Trophoblast cell (in vitro differentiated cells and primary cell): ENCODE measurements around the gene CCDC146.
"Not testable (repeated sequence)": the region's sequence is repeated elsewhere in the genome, so short reads cannot be mapped to it uniquely, and the experiment has no call there.

ENCODE experiments used
- DNase-seq, 2 donors: peaks; one replicate each; pipeline ENCODE4 v3.0.0-alpha.2; 2016
- H2AFZ ChIP-seq: 2 replicates; pipeline ENCODE4 v1.6.1; 2013; ENCODE audit warnings: low read length, moderate library complexity, mild to moderate bottlenecking; ENCODE audit not compliant: insufficient read depth, poor library complexity
- H2AK5ac ChIP-seq: 2 replicates; pipeline ENCODE4 v1.6.1; 2013; ENCODE audit warnings: mild to moderate bottlenecking, low read length
- H2BK120ac ChIP-seq: 2 replicates; pipeline ENCODE4 v1.6.1; 2013; ENCODE audit warnings: low read length, mild to moderate bottlenecking, moderate library complexity; ENCODE audit not compliant: insufficient read depth, poor library complexity
- H2BK12ac ChIP-seq: 2 replicates; pipeline ENCODE4 v1.6.1; 2013; ENCODE audit warnings: mild to moderate bottlenecking, low read length, moderate library complexity
- H2BK5ac ChIP-seq: 2 replicates; pipeline ENCODE4 v1.6.1; 2013; ENCODE audit warnings: low read length, low read depth, moderate library complexity, mild to moderate bottlenecking; ENCODE audit not compliant: poor library complexity
- H3K14ac ChIP-seq: 2 replicates; pipeline ENCODE4 v1.6.1; 2013; ENCODE audit warnings: mild to moderate bottlenecking, low read length
- H3K18ac ChIP-seq: 2 replicates; pipeline ENCODE4 v1.6.1; 2013; ENCODE audit warnings: mild to moderate bottlenecking, low read length
- H3K23ac ChIP-seq: 2 replicates; pipeline ENCODE4 v1.6.1; 2013; ENCODE audit warnings: low read length
- H3K27ac ChIP-seq: 2 replicates; pipeline ENCODE4 v1.5.1; 2013; ENCODE audit warnings: low read depth, mild to moderate bottlenecking, inconsistent platforms, low read length, moderate library complexity
- H3K27me3 ChIP-seq: 2 replicates; pipeline ENCODE4 v1.6.1; 2013; ENCODE audit warnings: inconsistent platforms, mild to moderate bottlenecking, low read length, moderate library complexity; ENCODE audit not compliant: insufficient read depth
- H3K36me3 ChIP-seq, 2 experiments: 1 replicate in 1 of 2; 2 replicates in 1 of 2; pipeline ENCODE4 v1.6.1; 2013; ENCODE audit warnings: low read length in 2 of 2, mild to moderate bottlenecking in 2 of 2, moderate library complexity in 1 of 2; ENCODE audit not compliant: insufficient read depth in 2 of 2, control insufficient read depth in 1 of 2
- H3K4ac ChIP-seq: 2 replicates; pipeline ENCODE4 v1.6.1; 2013; ENCODE audit warnings: low read depth, mild to moderate bottlenecking, low read length, moderate library complexity
- H3K4me1 ChIP-seq, 2 experiments: 1 replicate in 1 of 2; 2 replicates in 1 of 2; pipeline ENCODE4 v1.6.1; 2013; ENCODE audit warnings: low read length in 2 of 2, mild to moderate bottlenecking in 2 of 2, moderate library complexity in 1 of 2; ENCODE audit not compliant: insufficient read depth in 2 of 2, control insufficient read depth in 1 of 2
- H3K4me2 ChIP-seq: 2 replicates; pipeline ENCODE4 v1.6.1; 2013; ENCODE audit warnings: inconsistent platforms, mild to moderate bottlenecking, low read length, moderate library complexity
- H3K4me3 ChIP-seq: 2 replicates; pipeline ENCODE4 v1.5.1; 2013; ENCODE audit warnings: mild to moderate bottlenecking, low read depth, low read length, inconsistent platforms
- H3K79me1 ChIP-seq: one replicate; pipeline ENCODE4 v1.6.1; 2013; ENCODE audit warnings: low read length
- H3K79me2 ChIP-seq: 2 replicates; pipeline ENCODE4 v1.6.1; 2013; ENCODE audit warnings: low read length, mild to moderate bottlenecking; ENCODE audit not compliant: control insufficient read depth, insufficient read depth, poor library complexity
- H3K9ac ChIP-seq: 2 replicates; pipeline ENCODE4 v1.6.1; 2013; ENCODE audit warnings: mild to moderate bottlenecking, low read length
- H3K9me3 ChIP-seq: 2 replicates; pipeline ENCODE4 v1.6.1; 2013; ENCODE audit warnings: low read depth, mild to moderate bottlenecking, control low read depth, inconsistent platforms, low read length; ENCODE audit not compliant: insufficient read depth
- H4K12ac ChIP-seq: 2 replicates; pipeline ENCODE4 v1.6.1; 2013; ENCODE audit warnings: low read depth, mild to moderate bottlenecking, low read length, moderate library complexity
- H4K8ac ChIP-seq: 2 replicates; pipeline ENCODE4 v1.6.1; 2013; ENCODE audit warnings: low read depth, mild to moderate bottlenecking, low read length, moderate library complexity
- H4K91ac ChIP-seq: one replicate; pipeline ENCODE4 v1.6.1; 2013; ENCODE audit warnings: low read depth, mild to moderate bottlenecking, low read length, moderate library complexity
- WGBS: extraction: QIAGEN DNeasy Blood & Tissue Kit; methylation state at CpG from one replicate; pipeline ENCODE4 v1.1.7; 2013; ENCODE audit warnings: missing lambda C conversion rate; ENCODE audit not compliant: insufficient read length, insufficient coverage; ENCODE audit errors: extremely low coverage; 5-methylcytosine and 5-hydroxymethylcytosine counted together

The CCDC146 gene

GRCh38 chr7:77228795-77229194 is 106.4 kb downstream of the CCDC146 start:
- not testable (repeated sequence) for H2AK5ac ChIP-seq, H3K9me3 ChIP-seq, H3K4me3 ChIP-seq, H4K12ac ChIP-seq, H2BK12ac ChIP-seq, H3K18ac ChIP-seq, H3K9ac ChIP-seq, H2BK5ac ChIP-seq, H2AFZ ChIP-seq, H4K8ac ChIP-seq, DNase-seq, H2BK120ac ChIP-seq, H3K4ac ChIP-seq, H3K4me1 ChIP-seq, H3K27me3 ChIP-seq, H3K27ac ChIP-seq, H3K14ac ChIP-seq, H3K79me1 ChIP-seq, H3K23ac ChIP-seq, H3K79me2 ChIP-seq, H4K91ac ChIP-seq, H3K36me3 ChIP-seq, H3K4me2 ChIP-seq

DNA sequence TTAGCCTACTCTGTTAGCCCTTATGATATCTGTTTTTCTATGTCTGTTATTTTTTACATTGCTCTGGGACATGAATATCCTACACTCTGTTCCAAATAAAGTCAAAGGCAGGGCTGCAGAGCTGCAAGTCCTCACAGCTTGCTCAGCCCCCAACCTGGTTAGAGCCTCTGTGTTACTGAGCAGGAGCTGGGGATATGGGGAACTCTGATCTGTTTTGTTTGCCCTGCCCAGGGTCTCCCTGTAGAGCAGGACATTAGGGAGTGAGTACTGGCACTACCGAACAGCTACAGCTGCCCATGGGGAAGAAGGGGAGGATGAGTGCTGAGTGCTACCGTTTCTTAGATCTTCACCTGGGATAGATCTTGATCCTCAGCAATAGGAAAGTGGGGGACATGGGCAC is 110.1 kb downstream of the CCDC146 start:
- no peak overlapping the region for H2AFZ ChIP-seq
- no peak overlapping the region for H3K18ac ChIP-seq
- no peak overlapping the region for H3K4ac ChIP-seq
- H3K36me3 ChIP-seq, result no peaks in the 10 kb centered on the region
- no peak overlapping the region for H2BK5ac ChIP-seq
- H3K27me3 ChIP-seq, result no peaks in the 10 kb centered on the region
- no peak overlapping the region for H3K23ac ChIP-seq
- no peaks in the 10 kb centered on the region for H3K4me1 ChIP-seq
- no peak overlapping the region for H3K4me2 ChIP-seq
- H3K14ac ChIP-seq, result no peak overlapping the region
- H3K79me1 ChIP-seq, result no peaks in the 10 kb centered on the region
- WGBS, result no CpG with 5 or more reads among the region's 2 CpGs
- no peak overlapping the region for H3K9ac ChIP-seq
- no peak overlapping the region for H2BK12ac ChIP-seq
- H4K91ac ChIP-seq, result no peak overlapping the region
- no peak overlapping the region for H3K4me3 ChIP-seq
- H4K12ac ChIP-seq, result no peak overlapping the region
- H3K79me2 ChIP-seq, result no peaks in the 10 kb centered on the region
- H2AK5ac ChIP-seq, result no peak overlapping the region
- H2BK120ac ChIP-seq, result no peak overlapping the region
- no peaks in the 10 kb centered on the region for H3K9me3 ChIP-seq
- no peak overlapping the region for H3K27ac ChIP-seq
- DNase-seq, result no peak
- H4K8ac ChIP-seq, result no peak overlapping the region

DNA sequence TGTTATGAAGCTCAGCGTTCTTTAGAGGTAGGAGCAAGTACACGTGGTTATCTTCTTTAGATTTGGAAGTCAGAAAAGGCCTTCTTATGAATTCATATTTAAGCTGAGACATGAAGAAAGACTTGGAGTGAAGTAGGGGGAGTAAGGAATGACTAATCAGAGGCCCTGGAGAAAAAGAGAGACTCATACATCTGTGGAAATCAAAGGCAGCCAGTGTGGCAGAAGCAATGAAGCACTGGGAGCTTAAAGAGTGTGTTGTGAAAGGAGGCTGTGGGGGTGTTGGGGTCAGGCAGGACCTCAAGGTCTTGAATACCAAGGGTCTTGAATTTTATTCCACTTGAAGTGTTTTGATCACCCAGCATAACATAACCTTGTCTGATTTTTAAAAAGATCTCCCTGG is 112.9 kb downstream of the CCDC146 start:
- no CpG with 5 or more reads among the region's 2 CpGs for WGBS
- H3K79me1 ChIP-seq, result no peaks in the 10 kb centered on the region
- no peak overlapping the region for H2AFZ ChIP-seq
- H3K4me2 ChIP-seq, result no peak overlapping the region
- no peak overlapping the region for H2BK120ac ChIP-seq
- H4K91ac ChIP-seq, result no peak overlapping the region
- DNase-seq, result no peak
- H3K4me3 ChIP-seq, result no peak overlapping the region
- no peaks in the 10 kb centered on the region for H3K36me3 ChIP-seq
- H3K9ac ChIP-seq, result no peak overlapping the region
- no peaks in the 10 kb centered on the region for H3K79me2 ChIP-seq
- H2BK5ac ChIP-seq, result no peak overlapping the region
- no peak overlapping the region for H2AK5ac ChIP-seq
- H3K23ac ChIP-seq, result no peak overlapping the region
- no peak overlapping the region for H3K14ac ChIP-seq
- H3K9me3 ChIP-seq, result no peaks in the 10 kb centered on the region
- no peak overlapping the region for H2BK12ac ChIP-seq
- H3K4ac ChIP-seq, result no peak overlapping the region
- H4K12ac ChIP-seq, result no peak overlapping the region
- H4K8ac ChIP-seq, result no peak overlapping the region
- H3K27me3 ChIP-seq, result no peaks in the 10 kb centered on the region
- no peaks in the 10 kb centered on the region for H3K4me1 ChIP-seq
- H3K18ac ChIP-seq, result no peak overlapping the region
- no peak overlapping the region for H3K27ac ChIP-seq

GRCh38 chr7:77238703-77239136 is 116.3 kb downstream of the CCDC146 start:
- no peak overlapping the region for H2BK120ac ChIP-seq
- no peak overlapping the region for H4K91ac ChIP-seq
- H3K36me3 ChIP-seq, result no peaks in the 10 kb centered on the region
- no peaks in the 10 kb centered on the region for H3K9me3 ChIP-seq
- no peaks in the 10 kb centered on the region for H3K27me3 ChIP-seq
- no peak overlapping the region for H2AFZ ChIP-seq
- H3K14ac ChIP-seq, result no peak overlapping the region
- H3K23ac ChIP-seq, result no peak overlapping the region
- no peak overlapping the region for H3K4me2 ChIP-seq
- peak in 1 of 2 donors; percentile 30 for DNase-seq
- WGBS, result no CpG with 5 or more reads among the region's 2 CpGs
- no peak overlapping the region for H4K8ac ChIP-seq
- H3K79me1 ChIP-seq, result no peaks in the 10 kb centered on the region
- H3K4me1 ChIP-seq, result no peaks in the 10 kb centered on the region
- no peak overlapping the region for H4K12ac ChIP-seq
- no peak overlapping the region for H3K4ac ChIP-seq
- no peak overlapping the region for H2AK5ac ChIP-seq
- H3K27ac ChIP-seq, result no peak overlapping the region
- H3K79me2 ChIP-seq, result no peaks in the 10 kb centered on the region
- no peak overlapping the region for H3K4me3 ChIP-seq
- no peak overlapping the region for H2BK5ac ChIP-seq
- no peak overlapping the region for H2BK12ac ChIP-seq
- H3K9ac ChIP-seq, result no peak overlapping the region
- H3K18ac ChIP-seq, result no peak overlapping the region
